ENCODE data around the gene TMEM163.
"Not testable (repeated sequence)": the region's sequence is repeated elsewhere in the genome, so short reads cannot be mapped to it uniquely, and the experiment has no call there.

Gene TMEM163

GRCh38 chr2:134718817-134719814, at the start of gene TMEM163:
TMEM163 (minus strand) TSS chr2:134719000.
- DNase-seq (ENCODE audit: low read depth): no peak

GRCh38 chr2:134766583-134766982, 47.8 kb upstream of the TMEM163 start:
- DNase-seq (ENCODE audit: low read depth): no peak

- no peak for DNase-seq (ENCODE audit: low read depth)
These were observed 47.2 kb upstream of the TMEM163 start for GRCh38 chr2:134765987-134766386.

- no peak for DNase-seq (ENCODE audit: low read depth)
These were observed 45.4 kb upstream of the TMEM163 start for GRCh38 chr2:134764164-134764563.

GRCh38 chr2:134763164-134763710, 44.4 kb upstream of the TMEM163 start:
- DNase-seq (ENCODE audit: low read depth): no peak

- DNase-seq (ENCODE audit: low read depth): no peak
These were observed 43.7 kb upstream of the TMEM163 start for GRCh38 chr2:134762508-134762907.

- DNase-seq (ENCODE audit: low read depth): no peak
These were observed 41.6 kb upstream of the TMEM163 start for GRCh38 chr2:134760385-134760784.

GRCh38 chr2:134758633-134759032, 39.8 kb upstream of the TMEM163 start:
- DNase-seq (ENCODE audit: low read depth): no peak

GRCh38 chr2:134751981-134752380, 33.2 kb upstream of the TMEM163 start:
- not testable (repeated sequence) for DNase-seq (ENCODE audit: low read depth)

- DNase-seq (ENCODE audit: low read depth): no peak
These were observed 26.7 kb upstream of the TMEM163 start for GRCh38 chr2:134745546-134745945.

- no peak for DNase-seq (ENCODE audit: low read depth)
These were observed 26.2 kb upstream of the TMEM163 start for GRCh38 chr2:134745023-134745422.

GRCh38 chr2:134739879-134740301, 21.1 kb upstream of the TMEM163 start:
- no peak for DNase-seq (ENCODE audit: low read depth)

- DNase-seq (ENCODE audit: low read depth): no peak
These were observed 20.6 kb upstream of the TMEM163 start for GRCh38 chr2:134739236-134739878.

GRCh38 chr2:134738141-134738870, 19.5 kb upstream of the TMEM163 start:
- DNase-seq (ENCODE audit: low read depth): no peak

- no peak for DNase-seq (ENCODE audit: low read depth)
These were observed 18.9 kb upstream of the TMEM163 start for GRCh38 chr2:134737671-134738070.

GRCh38 chr2:134736167-134736880, 17.5 kb upstream of the TMEM163 start:
- no peak for DNase-seq (ENCODE audit: low read depth)

GRCh38 chr2:134728163-134728562, 9.4 kb upstream of the TMEM163 start:
- no peak for DNase-seq (ENCODE audit: low read depth)

- no peak for DNase-seq (ENCODE audit: low read depth)
These were observed 8.6 kb upstream of the TMEM163 start for GRCh38 chr2:134727385-134727784.

GRCh38 chr2:134726645-134727044, 7.8 kb upstream of the TMEM163 start:
- no peak for DNase-seq (ENCODE audit: low read depth)

GRCh38 chr2:134725876-134726275, 7.1 kb upstream of the TMEM163 start:
- DNase-seq (ENCODE audit: low read depth): no peak

- DNase-seq (ENCODE audit: low read depth): no peak
These were observed 5.5 kb upstream of the TMEM163 start for GRCh38 chr2:134724341-134724740.

Measured in T-helper 22 cell (primary cell).